Measurements from ENCODE around the gene C12orf42. TPM values are rescaled to one million over a fixed set of nuclear protein-coding genes. Genes with fewer than 3 reads are reported as not detected.

The C12orf42 gene
- total and polyA plus RNA-seq, 4 donors: 0.14 to 0.17 TPM; not detected in 2

DNA sequence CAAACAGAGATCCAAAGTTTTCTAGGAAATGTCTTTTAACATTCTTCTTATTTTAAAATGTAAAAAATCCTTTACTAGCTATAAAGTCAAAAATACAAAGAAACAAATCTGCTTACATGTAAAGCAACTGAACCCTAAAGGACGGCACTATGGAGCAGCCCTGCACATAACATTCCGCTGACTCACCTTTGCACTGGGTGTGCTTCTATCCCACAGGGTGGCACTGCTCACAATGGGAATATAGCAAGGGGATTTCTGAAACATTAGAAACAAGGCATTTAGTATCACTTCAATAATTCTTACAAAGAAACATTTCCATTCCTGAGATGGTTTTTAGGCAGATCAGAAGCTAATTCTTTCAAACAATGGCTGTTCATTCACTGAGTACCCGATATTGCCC lies 94.3 kb downstream of the C12orf42 start:
- no peaks in the 10 kb centered on the region for H3K27me3 ChIP-seq (ENCODE audit: control insufficient read depth in 4 of 4, insufficient read depth in 4 of 4, low read length in 3 of 4)
- H3K4me3 ChIP-seq (ENCODE audit: low read depth in 1 of 3, low read length in 3 of 3): no peak overlapping the region
- TF ChIP-seq CTCF (IDR thresholded peaks at IDR 0.05; ENCODE audit: low read depth, low read length, missing input control): no peak
- TF ChIP-seq SP1 (IDR thresholded peaks at IDR 0.05): no peak
- no peak for TF ChIP-seq RAD21 (IDR thresholded peaks at IDR 0.05)
- no peak for TF ChIP-seq YY1 (IDR thresholded peaks at IDR 0.05)
- no peak for TF ChIP-seq NR2F2 (IDR thresholded peaks at IDR 0.05)
- no peak for TF ChIP-seq GABPA (IDR thresholded peaks at IDR 0.05 in 1 of 2, conservative IDR thresholded peaks at IDR 0.05 in 1 of 2)
- TF ChIP-seq HNF4G (IDR thresholded peaks at IDR 0.05): no peak
- no peak for TF ChIP-seq MAX (IDR thresholded peaks at IDR 0.05)
- H3K9ac ChIP-seq (ENCODE audit: low read depth in 1 of 2, low read length in 2 of 2): no peak overlapping the region
- WGBS: 81% methylated on average over 3 of the region's 3 CpGs
- H3K4me1 ChIP-seq (ENCODE audit: control insufficient read depth in 4 of 4, insufficient read depth in 4 of 4, low read length in 3 of 4): no peaks in the 10 kb centered on the region
- H3K36me3 ChIP-seq (ENCODE audit: control insufficient read depth in 4 of 4, insufficient read depth in 3 of 4, low read depth in 1 of 4, low read length in 3 of 4): no peaks in the 10 kb centered on the region
- DNase-seq (ENCODE audit: low spot score): no peak
- no peak overlapping the region for H3K27ac ChIP-seq (ENCODE audit: low read depth in 1 of 2, low read length in 2 of 2)
- H3K9me3 ChIP-seq (ENCODE audit: control insufficient read depth in 4 of 4, low read length in 3 of 4): no peaks in the 10 kb centered on the region

DNA sequence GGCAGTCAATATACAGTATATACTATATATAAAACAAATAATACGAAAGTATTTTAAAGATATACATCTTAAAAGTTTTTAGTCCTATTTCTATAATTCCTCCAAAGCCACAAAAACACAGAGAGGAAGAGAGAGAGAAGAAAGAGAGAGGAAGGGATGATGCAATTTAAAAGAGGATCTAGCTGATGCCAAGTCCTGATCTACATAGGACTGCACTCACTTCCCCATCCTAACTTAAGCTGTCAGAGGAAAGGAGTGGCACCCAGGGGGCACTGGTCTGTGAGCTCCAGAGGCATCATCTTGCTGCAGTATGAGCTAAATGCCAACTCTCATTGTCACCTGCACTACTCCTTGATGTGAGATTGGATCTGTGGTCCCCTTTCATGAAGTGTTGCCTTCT lies 95.8 kb downstream of the C12orf42 start:
- Histone ChIP-seq H3K27me3 (ENCODE audit: control insufficient read depth in 4 of 4, insufficient read depth in 4 of 4, low read length in 3 of 4) (no peaks in the 10 kb centered on the region), H3K4me3 (ENCODE audit: low read depth in 1 of 3, low read length in 3 of 3) (no peak overlapping the region), H3K9ac (ENCODE audit: low read depth in 1 of 2, low read length in 2 of 2) (no peak overlapping the region), H3K27ac (ENCODE audit: low read depth in 1 of 2, low read length in 2 of 2) (no peak overlapping the region), H3K4me1 (ENCODE audit: control insufficient read depth in 4 of 4, insufficient read depth in 4 of 4, low read length in 3 of 4) (no peaks in the 10 kb centered on the region), H3K9me3 (ENCODE audit: control insufficient read depth in 4 of 4, low read length in 3 of 4) (peaks cover 0 to under 1% (median 0%) of the 10 kb centered on the region in 4 donors), H3K36me3 (ENCODE audit: control insufficient read depth in 4 of 4, insufficient read depth in 3 of 4, low read depth in 1 of 4, low read length in 3 of 4) (no peaks in the 10 kb centered on the region)
- no peak for DNase-seq (ENCODE audit: low spot score)
- no peak for TF ChIP-seq NR2F2 (IDR thresholded peaks at IDR 0.05)
- TF ChIP-seq ZBTB33 (IDR thresholded peaks at IDR 0.05): no peak
- TF ChIP-seq YY1 (IDR thresholded peaks at IDR 0.05): no peak
- TF ChIP-seq FOXA1 (IDR thresholded peaks at IDR 0.05): no peak
- TF ChIP-seq HNF4G (IDR thresholded peaks at IDR 0.05): no peak
- no peak for TF ChIP-seq GABPA (IDR thresholded peaks at IDR 0.05 in 1 of 2, conservative IDR thresholded peaks at IDR 0.05 in 1 of 2)
- no peak for TF ChIP-seq RXRA (IDR thresholded peaks at IDR 0.05)
- no peak for TF ChIP-seq TAF1 (conservative IDR thresholded peaks at IDR 0.05)
- no peak for TF ChIP-seq EGR1 (IDR thresholded peaks at IDR 0.05; ENCODE audit: low read depth in 2 of 2)
- TF ChIP-seq CTCF (IDR thresholded peaks at IDR 0.05; ENCODE audit: low read depth, low read length, missing input control): no peak
- no peak for TF ChIP-seq SP1 (IDR thresholded peaks at IDR 0.05)
- TF ChIP-seq FOXA2 (IDR thresholded peaks at IDR 0.05): no peak
- no peak for TF ChIP-seq JUND (IDR thresholded peaks at IDR 0.05)
- TF ChIP-seq, protein P1, sequence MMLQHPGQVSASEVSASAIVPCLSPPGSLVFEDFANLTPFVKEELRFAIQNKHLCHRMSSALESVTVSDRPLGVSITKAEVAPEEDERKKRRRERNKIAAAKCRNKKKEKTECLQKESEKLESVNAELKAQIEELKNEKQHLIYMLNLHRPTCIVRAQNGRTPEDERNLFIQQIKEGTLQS (IDR thresholded peaks at IDR 0.05): no peak
- TF ChIP-seq, protein P2, sequence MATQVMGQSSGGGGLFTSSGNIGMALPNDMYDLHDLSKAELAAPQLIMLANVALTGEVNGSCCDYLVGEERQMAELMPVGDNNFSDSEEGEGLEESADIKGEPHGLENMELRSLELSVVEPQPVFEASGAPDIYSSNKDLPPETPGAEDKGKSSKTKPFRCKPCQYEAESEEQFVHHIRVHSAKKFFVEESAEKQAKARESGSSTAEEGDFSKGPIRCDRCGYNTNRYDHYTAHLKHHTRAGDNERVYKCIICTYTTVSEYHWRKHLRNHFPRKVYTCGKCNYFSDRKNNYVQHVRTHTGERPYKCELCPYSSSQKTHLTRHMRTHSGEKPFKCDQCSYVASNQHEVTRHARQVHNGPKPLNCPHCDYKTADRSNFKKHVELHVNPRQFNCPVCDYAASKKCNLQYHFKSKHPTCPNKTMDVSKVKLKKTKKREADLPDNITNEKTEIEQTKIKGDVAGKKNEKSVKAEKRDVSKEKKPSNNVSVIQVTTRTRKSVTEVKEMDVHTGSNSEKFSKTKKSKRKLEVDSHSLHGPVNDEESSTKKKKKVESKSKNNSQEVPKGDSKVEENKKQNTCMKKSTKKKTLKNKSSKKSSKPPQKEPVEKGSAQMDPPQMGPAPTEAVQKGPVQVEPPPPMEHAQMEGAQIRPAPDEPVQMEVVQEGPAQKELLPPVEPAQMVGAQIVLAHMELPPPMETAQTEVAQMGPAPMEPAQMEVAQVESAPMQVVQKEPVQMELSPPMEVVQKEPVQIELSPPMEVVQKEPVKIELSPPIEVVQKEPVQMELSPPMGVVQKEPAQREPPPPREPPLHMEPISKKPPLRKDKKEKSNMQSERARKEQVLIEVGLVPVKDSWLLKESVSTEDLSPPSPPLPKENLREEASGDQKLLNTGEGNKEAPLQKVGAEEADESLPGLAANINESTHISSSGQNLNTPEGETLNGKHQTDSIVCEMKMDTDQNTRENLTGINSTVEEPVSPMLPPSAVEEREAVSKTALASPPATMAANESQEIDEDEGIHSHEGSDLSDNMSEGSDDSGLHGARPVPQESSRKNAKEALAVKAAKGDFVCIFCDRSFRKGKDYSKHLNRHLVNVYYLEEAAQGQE (IDR thresholded peaks at IDR 0.05): no peak
- TF ChIP-seq MAX (IDR thresholded peaks at IDR 0.05): no peak
- TF ChIP-seq HNF4A (conservative IDR thresholded peaks at IDR 0.05): no peak
- TF ChIP-seq RAD21 (IDR thresholded peaks at IDR 0.05): no peak
- WGBS: 93% methylated on average over 1 of the region's 1 CpG

Data from liver (tissue), 9 donors.